B cell (primary cell): ENCODE results near the gene LZTFL1.

Experiments used
- CTCF ChIP-seq: fragments of 200-600 bp; IDR thresholded peaks from one replicate; pipeline ENCODE4 v1.8.0; 2022; ENCODE audit warnings: antibody characterized with exemption, mild to moderate bottlenecking
- EZH2 ChIP-seq: IDR thresholded peaks from 2 replicates; pipeline ENCODE4 v1.6.1; 2012; ENCODE audit warnings: borderline replicate concordance, low read depth, mild to moderate bottlenecking, moderate library complexity, low read length; ENCODE audit not compliant: insufficient read depth, poor library complexity, severe bottlenecking

- TF ChIP-seq CTCF (no peak), EZH2 (no peak)
Measured at GRCh38 chr3:45781841-45782240, 60.1 kb downstream of the LZTFL1 start.
